ENCODE measurements around the gene FSTL3.

FSTL3 gene

DNA sequence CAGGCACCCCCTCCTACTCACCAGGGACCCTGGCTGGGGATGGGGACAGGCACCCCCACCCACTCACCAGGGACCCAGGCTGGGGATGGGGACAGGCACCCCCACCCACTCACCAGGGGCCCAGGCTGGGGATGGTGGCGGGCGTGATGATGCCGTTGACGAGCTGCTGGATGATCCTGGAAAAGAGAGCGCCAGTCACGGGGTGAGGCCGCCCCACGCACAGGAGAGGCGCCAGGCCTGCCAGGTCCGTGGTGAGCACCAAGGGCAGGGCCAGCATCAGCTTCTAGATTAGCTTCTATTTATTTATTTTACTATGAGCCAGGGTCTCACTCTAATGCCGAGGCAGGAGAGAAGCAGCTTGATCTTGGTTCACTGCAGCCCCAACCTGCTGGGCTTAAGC is 26.1 kb upstream of the FSTL3 start:
- H3K4me3 ChIP-seq (ENCODE audit: low read depth, low read length), result no peak overlapping the region
- in situ Hi-C loops (cut with HindIII; ENCODE audit: low sequenced_read_pairs), result no loop called here
- TF ChIP-seq, protein P1, sequence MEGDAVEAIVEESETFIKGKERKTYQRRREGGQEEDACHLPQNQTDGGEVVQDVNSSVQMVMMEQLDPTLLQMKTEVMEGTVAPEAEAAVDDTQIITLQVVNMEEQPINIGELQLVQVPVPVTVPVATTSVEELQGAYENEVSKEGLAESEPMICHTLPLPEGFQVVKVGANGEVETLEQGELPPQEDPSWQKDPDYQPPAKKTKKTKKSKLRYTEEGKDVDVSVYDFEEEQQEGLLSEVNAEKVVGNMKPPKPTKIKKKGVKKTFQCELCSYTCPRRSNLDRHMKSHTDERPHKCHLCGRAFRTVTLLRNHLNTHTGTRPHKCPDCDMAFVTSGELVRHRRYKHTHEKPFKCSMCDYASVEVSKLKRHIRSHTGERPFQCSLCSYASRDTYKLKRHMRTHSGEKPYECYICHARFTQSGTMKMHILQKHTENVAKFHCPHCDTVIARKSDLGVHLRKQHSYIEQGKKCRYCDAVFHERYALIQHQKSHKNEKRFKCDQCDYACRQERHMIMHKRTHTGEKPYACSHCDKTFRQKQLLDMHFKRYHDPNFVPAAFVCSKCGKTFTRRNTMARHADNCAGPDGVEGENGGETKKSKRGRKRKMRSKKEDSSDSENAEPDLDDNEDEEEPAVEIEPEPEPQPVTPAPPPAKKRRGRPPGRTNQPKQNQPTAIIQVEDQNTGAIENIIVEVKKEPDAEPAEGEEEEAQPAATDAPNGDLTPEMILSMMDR (IDR thresholded peaks at IDR 0.05; ENCODE audit: low read depth, low read length, missing control alignments), result no peak
- no peak for DNase-seq (ENCODE audit: low read depth)

DNA sequence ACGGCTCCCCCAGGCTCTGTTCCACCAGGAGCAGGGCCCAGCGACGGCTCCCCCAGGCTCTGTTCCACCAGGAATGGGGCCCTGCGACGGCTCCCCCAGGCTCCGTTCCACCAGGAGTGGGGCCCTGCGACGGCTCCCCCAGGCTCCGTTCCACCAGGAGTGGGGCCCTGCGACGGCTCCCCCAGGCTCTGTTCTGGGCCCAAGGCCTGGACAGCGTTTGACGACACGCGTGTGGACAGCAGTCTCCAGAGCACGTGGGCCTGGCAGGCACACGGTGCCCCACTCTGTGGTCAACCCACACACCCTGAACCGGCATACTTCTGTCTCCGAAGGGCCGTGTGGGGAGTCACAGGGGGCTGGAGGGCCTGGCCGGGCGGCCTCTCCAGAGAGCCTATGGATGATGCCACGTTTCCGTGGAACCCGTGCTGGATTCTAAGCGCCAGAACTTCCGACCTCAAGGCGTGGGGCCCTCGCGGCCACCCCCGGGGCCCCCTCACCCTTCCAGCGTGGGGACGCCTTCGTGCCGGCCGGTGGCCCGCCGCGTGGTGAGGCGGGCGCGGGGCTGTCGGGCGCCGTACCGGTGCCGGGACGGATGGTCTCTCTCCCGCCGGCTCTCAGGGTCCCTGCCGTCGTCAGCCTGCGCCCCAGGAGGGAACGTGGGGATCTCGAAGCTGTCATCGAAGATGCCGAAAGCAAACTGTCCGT is 24.9 kb upstream of the FSTL3 start:
- DNase-seq (ENCODE audit: low read depth), result no peak
- TF ChIP-seq, protein P1 (IDR thresholded peaks at IDR 0.05; ENCODE audit: low read depth, low read length, missing control alignments), result no peak
- in situ Hi-C loops (cut with HindIII; ENCODE audit: low sequenced_read_pairs), result no loop called here
- no peak overlapping the region for H3K4me3 ChIP-seq (ENCODE audit: low read depth, low read length)

DNA sequence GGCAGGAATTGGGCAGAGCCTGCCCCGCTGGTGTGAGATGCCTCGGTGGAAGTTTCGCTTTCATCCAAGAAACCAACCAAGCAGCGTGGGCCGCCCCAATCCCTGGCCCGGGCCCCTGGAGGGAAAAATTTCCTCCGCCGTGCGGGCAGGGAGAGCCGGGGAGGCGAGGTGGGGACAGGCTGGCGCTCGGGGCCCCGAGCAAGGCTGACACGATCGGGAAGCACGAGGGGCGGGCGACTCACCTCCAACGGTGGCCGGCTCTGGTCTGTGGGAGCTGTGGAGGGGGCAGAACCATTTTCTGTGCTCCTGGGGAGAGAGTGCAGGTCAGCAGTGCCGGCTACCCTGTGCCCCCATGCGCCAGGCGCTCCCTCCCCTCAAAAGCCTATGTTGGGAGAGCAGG is 24.2 kb upstream of the FSTL3 start:
- no peak overlapping the region for H3K4me3 ChIP-seq (ENCODE audit: low read depth, low read length)
- DNase-seq (ENCODE audit: low read depth), result no peak
- in situ Hi-C loops (cut with HindIII; ENCODE audit: low sequenced_read_pairs), result no loop called here
- TF ChIP-seq, protein P1 (IDR thresholded peaks at IDR 0.05; ENCODE audit: low read depth, low read length, missing control alignments), result no peak

DNA sequence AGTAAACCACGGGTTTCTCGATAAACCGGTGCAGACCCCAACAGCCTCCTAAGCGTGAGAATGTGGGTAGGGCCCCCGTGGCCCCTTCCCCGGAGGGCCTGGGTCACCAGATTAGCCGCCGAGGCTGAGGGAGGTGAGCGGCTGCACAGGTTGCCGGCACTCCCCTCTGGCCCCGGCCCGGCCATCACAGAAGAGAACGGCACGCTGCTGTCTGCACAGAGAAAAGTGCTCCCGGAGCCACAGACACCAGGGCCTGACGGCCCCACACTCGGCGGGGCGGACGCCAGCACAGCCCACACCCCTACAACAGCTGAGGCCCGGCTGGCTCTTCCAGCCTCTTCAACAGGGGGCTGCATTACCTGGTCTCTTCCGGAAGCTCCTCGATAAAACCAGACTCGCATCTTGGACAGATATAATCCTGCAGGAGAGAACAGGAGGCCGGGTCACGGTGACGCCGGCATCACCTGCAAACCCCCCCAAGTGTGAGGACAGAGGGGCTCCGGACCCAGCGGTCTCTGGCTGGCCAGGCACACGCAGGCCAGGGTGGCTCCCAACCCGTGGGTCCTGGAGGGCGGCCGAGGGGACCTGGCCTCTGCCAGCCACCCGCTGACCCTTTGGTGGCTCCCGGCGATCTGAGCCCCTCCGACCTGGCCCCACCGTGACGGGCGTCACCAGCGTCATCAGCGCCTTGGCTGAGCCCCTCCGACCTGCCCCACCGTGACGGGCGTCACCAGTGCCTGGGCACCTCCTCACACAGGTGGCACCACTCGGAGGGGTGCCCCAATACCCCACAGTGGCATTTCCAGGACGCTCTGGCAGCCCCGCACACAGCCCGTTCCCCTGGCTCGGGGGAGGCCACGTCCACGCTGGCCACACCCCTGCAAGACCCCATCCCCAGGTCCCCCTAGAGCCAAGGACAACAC is 23.5 kb upstream of the FSTL3 start:
- H3K4me3 ChIP-seq (ENCODE audit: low read depth, low read length), result no peak overlapping the region
- in situ Hi-C loops (cut with HindIII; ENCODE audit: low sequenced_read_pairs), result no loop called here
- no peak for DNase-seq (ENCODE audit: low read depth)
- TF ChIP-seq, protein P1 (IDR thresholded peaks at IDR 0.05; ENCODE audit: low read depth, low read length, missing control alignments), result no peak

DNA sequence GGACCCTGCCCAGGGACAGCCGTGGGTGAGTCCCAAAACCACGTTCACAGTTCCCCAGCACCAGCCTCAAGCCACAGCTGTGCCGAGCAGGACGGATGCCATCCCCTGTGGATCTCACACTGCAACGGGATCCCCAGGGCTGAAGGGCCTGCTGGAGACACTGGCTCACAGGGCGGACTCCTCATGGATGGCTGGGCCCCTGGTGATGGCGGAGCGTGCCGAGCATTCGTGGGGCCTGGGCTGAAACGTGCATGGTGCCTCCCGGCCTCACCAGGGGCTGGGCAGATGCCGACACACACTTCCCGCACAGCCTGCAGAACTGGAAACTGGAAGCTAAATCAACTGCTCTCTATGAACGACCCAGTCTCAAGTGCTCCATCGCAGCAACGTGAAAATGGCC is 22.8 kb upstream of the FSTL3 start:
- DNase-seq (ENCODE audit: low read depth), result no peak
- no peak overlapping the region for H3K4me3 ChIP-seq (ENCODE audit: low read depth, low read length)
- in situ Hi-C loops (cut with HindIII; ENCODE audit: low sequenced_read_pairs), result no loop called here
- TF ChIP-seq, protein P1 (IDR thresholded peaks at IDR 0.05; ENCODE audit: low read depth, low read length, missing control alignments), result no peak

DNA sequence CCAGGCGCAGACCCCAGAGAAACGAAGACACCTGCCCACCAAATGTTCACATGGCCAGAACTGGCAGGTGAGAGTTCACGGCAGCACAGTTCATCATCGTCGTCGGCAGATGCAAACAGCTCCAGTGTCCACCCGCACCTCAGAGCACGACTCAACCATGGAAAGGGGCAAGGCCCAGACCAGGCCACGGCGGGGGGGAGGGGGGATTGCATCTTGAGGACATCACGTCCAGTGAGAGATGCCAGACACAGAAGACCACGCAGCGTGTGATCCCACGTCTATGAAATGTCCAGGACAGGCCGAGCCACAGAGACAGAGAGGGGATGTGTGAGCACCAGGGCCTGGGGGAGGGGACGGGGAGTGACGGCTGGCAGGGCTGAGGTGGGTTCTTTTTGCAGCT is 20.5 kb upstream of the FSTL3 start:
- in situ Hi-C loops (cut with HindIII; ENCODE audit: low sequenced_read_pairs), result no loop called here
- no peak for DNase-seq (ENCODE audit: low read depth)
- H3K4me3 ChIP-seq (ENCODE audit: low read depth, low read length), result no peak overlapping the region
- TF ChIP-seq, protein P1 (IDR thresholded peaks at IDR 0.05; ENCODE audit: low read depth, low read length, missing control alignments), result no peak

All from astrocyte of the cerebellum (primary cell).